ENCODE results near the gene RAB30.

Gene RAB30

GRCh38 chr11:83071567-83072349, at the start of gene RAB30:
Gene RAB30 (minus strand): TSS chr11:83071897. CDS start chr11:82997316, 74,581 bp downstream.
- DNase-seq (ENCODE audit: low spot score), result peak; percentile 100

DNA sequence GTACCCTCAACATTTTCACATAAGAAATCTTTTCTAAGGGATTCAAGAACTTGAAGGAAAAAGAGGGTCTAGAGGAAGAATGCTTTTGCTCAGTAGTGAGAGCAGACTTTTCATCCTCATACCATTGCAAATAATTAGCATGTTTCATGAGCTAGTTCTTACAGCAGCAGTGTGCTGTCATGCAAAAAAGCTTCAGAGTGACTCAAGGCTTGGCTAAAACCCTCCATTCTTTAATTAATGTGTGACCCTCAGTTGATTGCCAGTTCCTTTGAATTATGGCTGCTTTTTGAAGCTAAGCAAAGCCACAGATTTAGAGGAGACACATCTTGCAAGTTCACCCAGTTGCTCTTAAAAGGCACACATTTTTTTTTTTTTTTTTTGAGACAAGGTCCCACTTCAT, 48.6 kb upstream of the RAB30 start:
- DNase-seq (ENCODE audit: low spot score), result no peak

- DNase-seq (ENCODE audit: low spot score), result no peak
Observed at GRCh38 chr11:83119216-83119615, 47.5 kb upstream of the RAB30 start.

DNA sequence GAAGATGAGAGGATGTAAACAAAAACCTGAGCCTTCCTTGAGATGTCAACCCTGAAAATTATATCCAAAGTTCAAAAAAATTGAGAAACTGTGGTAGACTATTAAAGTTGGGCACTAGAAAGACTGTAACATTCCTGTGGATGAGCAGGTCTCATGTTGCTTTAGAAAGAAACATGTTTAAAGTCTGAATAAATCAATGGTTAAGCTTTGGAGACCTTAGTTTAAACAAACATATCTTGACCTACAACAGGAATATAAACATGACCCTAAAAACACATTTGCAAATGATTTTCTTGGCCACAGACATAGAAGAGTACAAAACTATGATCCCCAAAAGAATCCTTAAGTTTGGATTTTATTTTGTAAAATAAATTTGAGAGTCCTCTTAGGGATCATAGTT, 47.1 kb upstream of the RAB30 start:
- no peak for DNase-seq (ENCODE audit: low spot score)

DNA sequence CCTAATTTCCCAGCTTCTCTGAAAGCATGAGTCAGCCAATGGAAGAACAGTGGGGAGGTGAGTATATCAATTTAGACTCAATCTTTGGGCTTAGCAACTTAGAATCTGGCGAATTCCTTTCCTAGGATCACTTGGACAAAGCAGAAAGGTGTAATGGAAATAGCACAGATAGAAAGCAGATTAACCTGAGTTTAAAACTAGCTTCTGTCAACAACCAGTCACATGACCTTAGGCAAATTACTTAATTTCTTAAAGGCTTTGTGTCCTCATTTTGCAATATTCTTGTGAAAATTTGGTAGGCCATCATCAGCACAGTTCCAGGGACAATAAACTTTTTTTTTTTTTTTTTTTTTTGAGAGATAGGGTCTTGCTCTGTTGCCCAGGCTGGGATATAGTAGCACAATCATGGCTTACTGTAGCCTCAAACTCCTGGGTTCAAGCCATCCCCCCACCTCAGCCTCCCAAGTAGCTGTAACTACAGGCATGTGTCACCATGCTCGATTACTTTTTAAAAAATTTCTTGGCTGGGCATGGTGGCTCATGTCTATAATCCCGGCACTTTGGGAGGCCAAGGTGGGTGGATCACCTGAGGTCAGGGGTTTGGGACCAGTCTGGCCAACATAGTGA, 44.4 kb upstream of the RAB30 start:
- no peak for DNase-seq (ENCODE audit: low spot score)

- DNase-seq (ENCODE audit: low spot score), result no peak
Observed at GRCh38 chr11:83115551-83115950, 43.9 kb upstream of the RAB30 start.

GRCh38 chr11:83115026-83115425, 43.3 kb upstream of the RAB30 start:
- DNase-seq (ENCODE audit: low spot score), result no peak

GRCh38 chr11:83112886-83113285, 41.2 kb upstream of the RAB30 start:
- DNase-seq (ENCODE audit: low spot score), result no peak

GRCh38 chr11:83105168-83105567, 33.5 kb upstream of the RAB30 start:
- DNase-seq (ENCODE audit: low spot score), result no peak

DNA sequence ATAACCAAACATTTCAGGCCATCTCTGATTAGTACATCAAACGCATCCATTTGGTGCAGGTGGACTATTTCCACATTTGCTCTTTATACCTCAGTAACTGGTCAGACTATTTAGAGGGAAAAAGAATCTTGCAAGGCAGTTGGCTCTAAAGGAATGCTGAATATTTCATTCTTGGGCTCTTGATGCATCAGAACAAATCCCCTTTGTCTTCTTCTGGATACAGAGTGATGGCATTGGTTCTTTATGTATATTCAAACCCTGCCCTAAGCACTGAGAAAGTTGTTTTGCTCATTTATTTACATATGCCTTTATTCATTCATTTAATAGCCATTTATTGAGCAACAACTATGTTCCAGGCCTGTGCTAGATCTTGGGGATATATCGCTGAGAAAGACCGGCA, 31.1 kb upstream of the RAB30 start:
- no peak for DNase-seq (ENCODE audit: low spot score)

- no peak for DNase-seq (ENCODE audit: low spot score)
Observed at GRCh38 chr11:83097429-83098075, 25.9 kb upstream of the RAB30 start.

DNA sequence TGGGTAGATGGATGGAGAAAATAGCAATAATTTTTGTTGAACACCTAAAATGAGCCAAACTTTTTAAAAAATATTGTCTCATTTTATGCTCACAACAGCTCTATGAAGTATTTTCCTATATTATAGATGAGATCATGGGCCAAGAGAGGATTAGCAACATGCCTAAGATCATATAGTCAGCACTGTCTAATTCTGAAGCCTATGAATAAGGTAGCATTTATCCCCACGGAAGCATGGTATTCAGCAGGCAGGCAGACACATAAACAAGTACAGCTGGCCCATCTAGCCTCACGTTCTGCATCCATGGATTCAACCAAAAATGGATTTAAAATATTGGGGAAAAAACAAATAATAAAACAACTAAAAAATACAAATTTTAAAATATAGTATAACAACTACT, 21.9 kb upstream of the RAB30 start:
- no peak for DNase-seq (ENCODE audit: low spot score)

DNA sequence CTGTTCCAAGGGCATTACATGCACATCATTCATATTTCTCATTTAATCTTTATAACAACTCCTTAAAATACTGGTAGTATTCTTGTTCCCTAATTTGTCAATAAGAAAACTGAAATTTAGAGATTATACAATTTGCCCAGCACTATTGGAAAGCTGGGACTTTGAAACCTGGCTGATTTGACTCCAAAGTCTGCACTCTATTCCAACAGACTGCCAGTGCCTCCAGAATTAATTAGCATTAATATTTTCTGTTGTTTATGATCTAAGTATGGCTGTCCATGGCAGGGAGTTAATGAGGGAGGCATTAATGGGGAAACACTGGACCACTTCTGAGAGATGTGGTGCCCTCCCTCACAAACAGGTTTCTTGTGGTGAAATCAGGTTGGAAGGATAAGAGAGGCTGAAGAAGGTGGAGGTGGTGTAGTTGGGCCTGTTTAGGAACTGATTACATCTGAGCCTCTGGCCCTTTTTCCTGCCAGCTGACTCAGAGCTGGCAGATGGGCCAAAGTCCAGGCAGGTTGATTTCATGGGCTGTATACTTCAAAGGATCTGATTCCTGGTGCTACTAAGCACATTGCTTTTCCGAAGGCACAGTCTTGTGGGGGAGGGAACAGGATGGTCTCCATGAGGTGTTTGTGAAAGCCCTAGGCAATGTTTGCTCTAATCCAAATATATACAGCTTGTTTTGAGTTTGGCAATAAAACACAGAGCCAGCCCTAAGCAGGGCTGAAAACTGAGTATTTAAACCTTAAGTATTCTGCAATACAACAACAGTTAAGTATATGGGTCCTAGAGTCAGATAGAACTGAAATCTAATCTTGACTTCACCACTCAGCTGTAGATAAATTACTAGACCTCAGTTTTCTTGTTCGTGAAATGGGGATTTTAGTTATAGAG, 21.0 kb upstream of the RAB30 start:
- no peak for DNase-seq (ENCODE audit: low spot score)

- peak; percentile 14 for DNase-seq (ENCODE audit: low spot score)
Observed at GRCh38 chr11:83088965-83089364, 17.3 kb upstream of the RAB30 start.

DNA sequence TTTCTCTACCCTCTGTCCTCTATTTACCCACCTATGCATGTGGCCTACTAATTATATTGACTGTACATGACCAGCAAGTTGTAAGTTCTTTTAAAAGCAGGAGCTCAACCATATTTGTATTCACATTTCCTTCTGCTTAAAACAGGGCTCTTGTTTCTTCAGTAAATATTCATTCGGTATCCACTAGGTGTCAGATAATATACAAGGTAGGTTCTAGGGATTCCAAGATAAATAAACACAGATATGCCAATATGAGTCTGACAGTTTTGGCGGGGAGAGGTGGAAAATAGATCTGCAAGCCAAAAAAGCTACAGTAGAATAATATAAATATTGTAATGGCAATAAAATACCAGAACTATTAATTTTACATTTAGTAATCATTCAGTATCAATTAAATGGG, 15.3 kb upstream of the RAB30 start:
- peak; percentile 31 for DNase-seq (ENCODE audit: low spot score)

DNA sequence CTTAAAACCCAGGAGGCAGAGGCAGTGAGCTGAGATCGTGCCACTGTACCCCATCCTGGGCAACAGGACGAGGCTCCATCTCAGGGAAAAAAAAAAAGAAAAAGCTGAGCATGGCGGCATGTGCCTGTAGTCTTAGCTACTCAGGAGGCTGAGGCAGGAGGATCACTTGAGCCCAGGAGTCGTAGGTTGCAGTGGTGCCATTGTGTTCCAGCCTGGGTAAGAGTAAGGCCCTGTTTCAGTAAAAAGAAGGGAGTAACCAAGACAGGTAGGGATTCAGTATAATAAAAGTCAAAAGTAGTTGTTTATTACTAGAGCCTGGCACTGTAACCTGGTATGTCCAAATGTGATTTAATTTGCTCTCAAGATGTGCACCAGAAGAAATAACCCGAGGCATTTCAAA, 8.1 kb upstream of the RAB30 start:
- DNase-seq (ENCODE audit: low spot score), result no peak

GRCh38 chr11:83078269-83078668, 6.6 kb upstream of the RAB30 start:
- no peak for DNase-seq (ENCODE audit: low spot score)

DNA sequence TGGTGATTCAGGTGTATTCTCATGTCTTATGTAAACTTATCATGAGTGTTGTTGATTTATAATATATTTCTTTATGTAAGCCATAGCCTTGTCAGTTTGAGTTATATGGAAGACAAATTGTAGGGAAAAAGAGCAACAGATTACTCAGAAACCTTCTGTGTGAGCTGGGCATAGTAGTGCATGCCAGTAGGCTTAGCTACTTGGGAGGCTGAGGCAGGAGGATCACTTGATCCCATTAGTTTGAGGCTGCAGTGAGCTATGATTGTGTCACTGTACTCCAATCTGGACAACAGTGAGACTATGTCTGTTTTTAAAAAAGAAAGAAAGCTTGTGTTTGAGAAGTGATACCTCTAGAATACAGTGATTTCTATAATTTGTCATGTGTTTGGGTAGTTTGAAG, 2.2 kb upstream of the RAB30 start:
- no peak for DNase-seq (ENCODE audit: low spot score)

GRCh38 chr11:83073258-83073657, 1.6 kb upstream of the RAB30 start:
- no peak for DNase-seq (ENCODE audit: low spot score)

- no peak for DNase-seq (ENCODE audit: low spot score)
Observed at GRCh38 chr11:83072350-83073242, 899 bp upstream of the RAB30 start.

All from NAMALWA (cell line).